DMS 273 treated with DMSO at 0.1 percent for 48 hours (cell line): Measurements from ENCODE around the gene MMP15.
"Not testable (repeated sequence)": the region's sequence is repeated elsewhere in the genome, so short reads cannot be mapped to it uniquely, and the experiment has no call there.

Experiments used
- DNase-seq: peaks from one replicate; lab custom pipeline; 2025; lab: John Stamatoyannopoulos, UW

MMP15 gene

GRCh38 chr16:57996406-57997175, 29.0 kb upstream of the MMP15 start:
- DNase-seq = no peak

- no peak for DNase-seq
Measured at GRCh38 chr16:57997176-57997527, 28.4 kb upstream of the MMP15 start.

- no peak for DNase-seq
Measured at GRCh38 chr16:57997528-57998265, 27.9 kb upstream of the MMP15 start.

DNA sequence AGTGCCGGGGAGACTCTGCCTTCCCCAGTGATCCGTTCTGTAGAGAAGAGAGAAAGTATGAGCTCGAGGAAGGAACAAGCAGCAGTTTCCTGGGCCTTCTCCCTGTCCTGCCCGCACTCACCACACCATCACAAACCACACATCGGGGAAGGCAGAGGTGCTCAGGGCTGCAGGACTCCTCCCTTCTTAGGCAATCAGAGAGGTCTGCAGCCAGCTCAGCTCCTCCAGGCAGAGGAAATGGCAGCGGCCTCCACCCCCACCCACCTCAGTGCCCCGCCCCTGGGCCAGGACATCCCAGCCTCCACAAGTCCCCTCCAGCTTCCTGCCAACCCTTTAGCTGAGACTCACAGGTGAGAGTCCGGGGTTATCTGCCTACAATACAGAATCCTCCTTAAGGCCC, 27.1 kb upstream of the MMP15 start:
- no peak for DNase-seq

DNA sequence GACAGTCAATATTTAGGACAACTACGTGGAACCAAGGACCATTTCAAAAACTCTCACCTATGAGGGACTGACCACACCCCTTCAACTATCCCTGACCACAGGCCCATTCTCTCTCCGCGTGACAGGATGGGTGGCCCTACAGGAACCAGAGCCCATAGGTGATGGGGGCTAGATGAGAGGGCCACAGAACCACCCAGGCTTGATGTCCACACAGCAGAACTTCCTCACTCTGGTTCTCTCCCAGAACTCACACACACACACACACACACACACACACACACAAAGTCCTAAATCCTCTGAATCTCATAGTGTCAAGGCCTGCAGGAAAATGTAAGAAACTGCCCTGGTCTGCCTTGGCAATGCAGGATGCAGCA, 26.6 kb upstream of the MMP15 start:
- DNase-seq = no peak

GRCh38 chr16:57999366-57999970, 26.1 kb upstream of the MMP15 start:
- DNase-seq = no peak

GRCh38 chr16:57999971-58000705, 25.4 kb upstream of the MMP15 start, which contains the start of gene ZNF319:
TSS of gene ZNF319 (minus strand) at chr16:58000672. CDS start at chr16:57998265, 2,407 bp downstream.
- DNase-seq = no peak

DNA sequence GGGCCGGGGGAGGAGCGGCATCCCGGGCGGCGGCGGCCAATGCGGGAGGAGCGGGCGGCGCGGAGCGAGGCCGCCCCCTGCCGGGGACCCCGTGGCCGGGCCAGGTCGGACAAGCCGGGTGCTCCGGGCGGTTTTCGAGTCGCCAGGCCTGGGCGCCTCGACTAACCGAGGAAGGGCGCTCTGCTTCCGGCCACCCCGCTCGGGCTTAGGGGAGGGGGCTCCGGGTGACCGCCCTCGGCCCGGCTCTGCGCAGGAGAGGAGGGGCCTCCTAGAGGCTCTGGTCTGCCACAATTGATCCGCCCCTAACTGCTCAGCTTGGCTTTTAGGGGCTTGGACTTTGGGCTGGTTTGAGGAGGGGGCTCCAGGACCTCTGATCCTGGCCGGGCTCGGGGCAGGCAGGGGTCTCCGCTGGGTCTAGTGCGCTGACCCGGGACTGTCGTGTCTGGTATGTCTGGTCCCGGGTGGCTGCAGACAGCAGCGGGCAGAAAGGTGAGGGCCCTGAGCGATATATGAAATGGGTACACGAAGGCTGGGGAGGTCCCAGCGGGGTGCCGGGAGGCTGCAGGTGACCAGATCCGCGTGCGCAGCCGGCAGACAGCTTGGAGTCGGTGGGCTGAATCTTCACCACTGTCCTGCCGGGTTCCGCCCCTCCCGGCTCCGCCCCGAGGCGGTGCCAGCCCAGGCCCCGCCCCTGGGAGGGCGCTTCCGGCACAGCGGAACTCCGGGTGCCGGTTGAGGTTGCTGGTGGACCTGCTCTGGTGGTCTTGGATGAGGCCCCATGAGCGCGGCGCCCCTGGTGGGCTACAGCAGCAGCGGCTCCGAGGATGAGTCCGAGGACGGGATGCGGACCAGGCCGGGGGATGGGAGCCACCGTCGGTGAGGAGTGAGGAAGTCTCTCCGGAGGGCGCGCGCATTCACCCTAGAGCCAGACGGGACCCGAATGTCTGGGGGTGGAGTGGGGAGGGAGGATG, 24.6 kb upstream of the MMP15 start, which contains the start of gene USB1:
USB1 (plus strand) TSS at position 702 of the 971 bp plus-strand sequence; CDS start at position 779, 77 bp downstream.
- DNase-seq = peak; percentile 64

- no peak for DNase-seq
Measured at GRCh38 chr16:58001781-58002415, 23.7 kb upstream of the MMP15 start.

DNA sequence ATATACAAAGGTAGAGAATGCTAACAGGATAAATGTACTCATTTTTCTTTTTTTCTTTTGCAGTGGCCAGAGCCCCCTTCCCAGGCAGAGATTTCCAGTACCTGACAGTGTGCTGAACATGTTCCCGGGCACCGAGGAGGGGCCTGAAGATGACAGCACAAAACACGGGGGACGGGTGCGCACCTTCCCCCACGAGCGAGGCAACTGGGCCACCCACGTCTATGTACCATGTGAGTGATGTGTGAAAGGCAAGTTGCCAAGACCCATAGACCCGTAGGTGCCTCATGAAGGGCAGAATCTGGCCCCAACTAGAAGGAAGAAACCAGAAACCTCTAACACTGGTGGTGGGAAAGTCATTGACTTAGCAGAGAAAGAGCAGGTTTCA, 23.1 kb upstream of the MMP15 start:
- no peak for DNase-seq

GRCh38 chr16:58002936-58003335, 22.6 kb upstream of the MMP15 start:
- DNase-seq = no peak

GRCh38 chr16:58004736-58005135, 20.8 kb upstream of the MMP15 start:
- not testable (repeated sequence) for DNase-seq

DNA sequence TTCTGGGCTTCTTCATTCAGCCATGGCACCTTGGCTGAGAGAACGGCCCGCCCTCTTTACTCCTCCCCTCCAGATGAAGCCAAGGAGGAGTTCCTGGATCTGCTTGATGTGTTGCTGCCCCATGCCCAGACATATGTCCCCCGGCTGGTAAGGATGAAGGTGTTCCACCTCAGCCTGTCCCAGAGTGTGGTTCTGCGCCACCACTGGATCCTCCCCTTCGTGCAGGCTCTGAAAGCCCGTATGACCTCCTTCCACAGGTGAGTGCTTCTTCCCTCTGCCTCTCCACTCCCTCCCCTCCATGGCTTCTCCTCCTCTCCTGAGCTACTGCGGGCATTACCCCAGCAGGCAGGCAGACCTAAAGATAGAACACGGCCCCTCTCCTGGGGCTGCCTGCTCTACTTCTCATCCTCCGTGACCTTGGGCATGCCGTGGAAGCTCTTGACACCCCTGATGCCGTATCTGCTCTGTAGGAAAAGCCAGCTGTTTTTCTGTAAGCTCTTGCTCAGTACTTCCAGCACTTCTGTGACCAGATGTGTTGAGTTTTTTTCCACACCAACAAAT, 15.6 kb upstream of the MMP15 start:
- DNase-seq = no peak

DNA sequence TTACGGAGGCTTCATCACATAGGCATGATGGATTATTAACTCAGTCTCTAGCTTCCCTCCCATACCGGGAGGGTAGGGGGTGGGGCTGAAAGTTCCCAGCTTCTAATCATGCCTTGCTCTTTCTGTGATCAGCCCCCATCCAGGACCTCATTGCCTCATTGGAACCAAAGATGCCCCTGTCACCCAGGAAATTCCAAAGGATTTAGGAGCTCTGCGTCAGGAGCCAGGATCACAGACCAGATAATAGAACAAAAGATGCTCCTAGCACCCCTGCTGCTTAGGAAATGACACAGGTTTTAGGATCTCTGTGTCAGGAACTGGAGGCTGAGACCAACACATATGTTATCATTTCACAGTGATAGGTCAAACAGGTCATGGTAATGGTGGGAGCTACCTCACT, 14.7 kb upstream of the MMP15 start:
- DNase-seq = no peak

DNA sequence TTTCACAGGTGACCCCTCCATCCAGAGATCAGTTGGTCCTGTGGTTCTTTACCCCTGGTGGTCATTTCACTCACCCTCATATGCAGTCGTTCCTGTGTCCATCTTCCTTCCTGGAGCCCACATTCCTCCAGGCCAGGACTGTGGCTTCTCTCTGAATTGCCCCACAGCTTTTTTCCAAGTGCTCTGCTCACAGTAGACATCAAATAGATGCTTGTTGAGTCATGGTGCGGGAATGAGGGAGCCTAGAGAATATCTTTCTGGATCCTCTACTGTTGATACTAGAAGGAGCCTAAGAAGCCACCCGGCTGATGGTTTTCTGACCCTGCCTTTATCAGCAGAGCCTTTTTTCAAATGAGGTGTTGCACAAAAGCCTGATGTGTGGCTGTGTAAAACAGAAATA, 13.9 kb upstream of the MMP15 start:
- no peak for DNase-seq

- no peak for DNase-seq
Measured at GRCh38 chr16:58012481-58012880, 13.1 kb upstream of the MMP15 start.

- no peak for DNase-seq
Measured at GRCh38 chr16:58013201-58013956, 12.2 kb upstream of the MMP15 start.

GRCh38 chr16:58016840-58017446, 8.6 kb upstream of the MMP15 start:
- DNase-seq = no peak

DNA sequence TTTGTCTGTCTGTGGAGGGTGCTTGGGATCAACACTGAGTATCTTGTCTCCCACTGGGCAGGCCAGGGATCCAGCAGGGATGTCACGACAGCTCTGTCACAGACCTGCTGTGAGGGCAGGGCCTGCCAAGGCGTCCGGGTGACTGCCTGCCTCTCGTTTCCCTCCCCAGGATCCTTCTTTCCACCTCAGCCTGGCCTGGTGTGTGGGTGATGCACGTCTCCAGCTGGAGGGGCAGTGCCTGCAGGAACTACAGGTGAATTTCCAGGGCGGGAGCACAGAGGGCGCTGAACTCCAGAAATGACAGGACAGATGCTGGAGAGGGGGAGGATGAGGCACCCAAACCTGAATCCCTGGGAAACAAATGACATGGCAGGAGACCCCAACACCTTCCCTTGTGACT, 6.8 kb upstream of the MMP15 start:
- DNase-seq = no peak
